ELF-1 (cell line): ENCODE results near the gene DPM2.

Experiments
- DNase-seq: peaks from one replicate; pipeline ENCODE4 v3.0.0-alpha.2; 2016; ENCODE audit warnings: low read depth, low spot score

The DPM2 gene

DNA sequence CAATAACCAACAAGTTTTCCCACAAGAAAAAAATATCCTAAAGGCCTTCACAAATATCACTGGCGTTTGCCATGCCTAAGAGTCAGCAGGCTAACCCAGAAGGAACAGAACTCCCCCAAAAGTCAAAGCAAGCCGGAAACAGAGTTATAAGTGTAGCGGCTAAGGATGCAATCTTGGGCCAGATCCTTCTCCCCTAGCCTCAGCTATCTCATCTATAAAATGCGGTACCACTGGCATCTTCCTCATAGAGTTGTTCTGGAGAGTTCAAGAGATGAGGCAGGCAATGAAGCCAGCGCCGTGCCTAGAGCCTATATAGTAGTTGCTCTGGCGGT, 632 bp downstream of the DPM2 start:
- DNase-seq, result no peak

GRCh38 chr9:127936347-127936852, 1.3 kb downstream of the DPM2 start:
- DNase-seq, result no peak

DNA sequence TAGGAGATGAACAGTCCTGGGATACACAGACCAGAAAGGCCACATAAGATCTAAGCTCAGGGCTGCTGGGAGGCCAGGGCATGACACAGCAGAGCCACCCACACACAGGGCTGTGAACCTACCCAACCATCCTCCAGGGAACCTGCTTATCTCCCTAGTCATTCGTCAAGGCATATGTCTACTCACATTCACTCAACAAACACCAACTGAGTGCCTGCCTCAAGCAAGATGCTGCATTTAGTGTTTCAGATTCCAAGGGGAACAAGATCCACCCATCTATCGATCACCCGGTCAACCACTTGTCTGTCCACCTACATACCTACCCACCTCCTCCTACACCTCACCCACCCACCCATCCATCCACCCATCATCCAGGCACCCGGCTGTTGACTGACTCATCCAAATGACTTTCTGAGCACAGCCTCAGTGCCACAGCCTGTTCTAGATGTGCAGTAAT, 1.9 kb downstream of the DPM2 start:
- DNase-seq, result no peak

GRCh38 chr9:127934986-127935385, 2.7 kb downstream of the DPM2 start:
- no peak for DNase-seq

- DNase-seq, result no peak
These were observed 3.4 kb downstream of the DPM2 start for GRCh38 chr9:127934248-127934647.

DNA sequence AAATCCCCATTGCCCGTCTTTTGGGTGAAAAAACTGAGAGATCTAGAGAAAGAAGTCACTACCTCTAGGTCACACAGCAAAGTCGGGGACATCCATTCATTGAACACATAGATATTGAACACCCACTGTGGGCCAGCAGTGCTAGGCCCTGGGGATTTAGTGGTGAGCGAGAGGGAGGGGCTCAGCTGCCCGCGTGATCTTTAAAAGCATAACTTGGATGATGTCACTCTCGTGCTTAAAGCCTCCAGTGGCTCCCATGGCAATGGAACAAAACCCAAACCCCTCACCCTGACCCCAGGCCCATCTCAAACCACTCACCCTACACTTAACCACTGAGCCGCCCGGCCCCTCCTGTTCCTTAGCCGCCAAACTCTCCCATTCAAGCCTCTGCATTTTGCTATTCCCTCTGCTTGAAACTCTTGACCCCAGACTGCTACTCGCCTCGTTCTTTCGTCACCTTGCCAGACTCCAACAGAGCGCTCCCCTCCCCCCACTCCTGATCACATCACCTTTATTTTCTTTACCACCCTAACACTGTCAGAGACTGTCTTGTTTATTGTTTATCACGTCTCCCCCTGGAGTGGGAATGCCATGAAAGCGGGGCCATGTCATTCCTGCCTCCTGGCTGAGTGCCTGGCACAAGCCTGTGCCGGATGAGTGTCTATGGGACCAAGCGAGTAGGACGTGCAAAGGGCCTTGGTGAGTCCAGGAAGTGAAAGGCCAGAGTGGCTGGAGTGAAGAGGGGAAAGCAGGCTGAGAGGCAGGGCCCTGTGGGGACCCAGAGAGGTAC, 6.4 kb downstream of the DPM2 start:
- DNase-seq, result peak; percentile 77

GRCh38 chr9:127930231-127931091, 7.2 kb downstream of the DPM2 start, which contains the start of gene PIP5KL1:
Gene PIP5KL1, minus strand, starts transcription at chr9:127930777. Its CDS starts 25 bp downstream, at chr9:127930752.
- peak; percentile 89 for DNase-seq

- no peak for DNase-seq
These were observed 8.1 kb downstream of the DPM2 start for GRCh38 chr9:127929625-127929979.

DNA sequence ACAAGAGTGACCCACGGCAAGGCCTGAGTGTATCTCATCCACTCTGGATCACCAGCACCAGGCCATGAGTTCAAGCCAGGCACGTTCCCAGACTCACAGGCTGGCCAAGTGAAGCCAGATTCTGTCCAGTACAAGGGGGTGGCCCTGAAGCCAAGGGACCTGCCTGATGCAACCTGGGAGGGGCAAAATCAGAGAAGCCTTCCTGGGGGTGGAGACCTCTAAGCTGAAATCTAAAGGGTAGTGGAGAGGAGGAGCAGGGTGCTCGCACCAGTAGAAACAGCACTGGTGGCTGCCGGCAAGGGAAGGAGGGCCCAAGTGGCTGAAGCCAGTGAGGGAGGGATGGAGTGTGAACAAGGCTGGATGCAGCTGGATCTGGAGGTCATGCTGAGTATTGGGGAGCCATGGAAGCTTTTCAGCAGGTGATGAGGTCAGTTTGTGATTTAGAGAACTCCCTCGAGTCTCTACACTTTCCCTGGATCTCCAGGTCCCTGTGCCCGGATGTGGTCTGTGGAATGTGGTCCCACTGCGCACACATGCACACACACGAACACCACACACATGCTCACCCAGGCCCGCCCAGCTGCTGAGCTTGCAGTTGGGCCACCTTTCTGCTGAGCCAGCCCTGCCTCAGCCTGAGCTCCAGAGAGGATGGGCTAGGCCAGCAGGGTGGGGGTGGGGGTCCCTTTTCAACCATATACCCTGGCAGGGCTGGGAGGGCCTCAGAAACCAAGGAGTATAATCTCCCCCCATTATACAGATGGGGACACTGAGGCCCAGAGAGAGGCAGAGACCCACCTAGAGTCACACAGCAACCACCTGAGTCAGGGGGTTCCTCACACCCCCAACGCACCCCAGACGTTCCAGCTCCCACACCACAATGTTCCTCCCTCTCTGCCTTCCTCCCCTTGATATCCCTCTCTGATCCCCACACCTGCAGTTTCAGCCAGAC, 8.7 kb downstream of the DPM2 start:
- no peak for DNase-seq

DNA sequence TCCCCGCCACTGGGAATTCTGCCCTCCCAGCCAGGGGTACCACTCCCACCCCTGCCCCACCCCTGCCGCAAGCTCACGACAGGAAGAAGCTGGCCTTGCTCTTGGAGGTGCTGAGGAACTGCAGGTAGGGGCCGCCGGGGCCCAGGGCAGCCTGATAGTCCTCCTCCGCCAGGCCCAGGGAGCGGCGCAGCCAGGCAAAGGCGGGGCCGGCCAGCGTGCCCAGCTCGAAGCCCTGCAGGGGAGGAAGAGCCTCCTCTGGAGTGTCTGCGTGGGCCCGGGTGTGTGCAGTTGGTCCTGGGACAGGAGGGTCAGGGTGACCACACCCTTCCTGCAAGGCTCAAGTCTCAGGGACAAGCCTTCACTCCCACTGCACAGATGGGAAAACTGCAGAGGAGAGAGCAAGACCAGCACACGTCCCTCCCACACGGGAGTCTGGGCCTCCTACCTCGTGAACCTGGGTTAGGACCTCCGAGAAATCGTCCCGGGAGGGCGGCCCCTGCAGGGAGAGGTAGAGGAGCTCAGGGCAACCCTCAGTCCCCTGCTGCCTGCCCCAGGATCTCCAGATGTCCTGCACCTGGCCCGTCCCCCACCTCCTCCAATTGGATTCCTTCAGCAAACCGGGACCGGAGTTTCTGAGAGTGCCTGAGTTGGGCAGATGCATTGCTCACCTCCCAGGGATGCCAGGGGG, 9.5 kb downstream of the DPM2 start:
- no peak for DNase-seq

GRCh38 chr9:127927201-127927987, 10.3 kb downstream of the DPM2 start:
- peak; percentile 60 for DNase-seq

DNA sequence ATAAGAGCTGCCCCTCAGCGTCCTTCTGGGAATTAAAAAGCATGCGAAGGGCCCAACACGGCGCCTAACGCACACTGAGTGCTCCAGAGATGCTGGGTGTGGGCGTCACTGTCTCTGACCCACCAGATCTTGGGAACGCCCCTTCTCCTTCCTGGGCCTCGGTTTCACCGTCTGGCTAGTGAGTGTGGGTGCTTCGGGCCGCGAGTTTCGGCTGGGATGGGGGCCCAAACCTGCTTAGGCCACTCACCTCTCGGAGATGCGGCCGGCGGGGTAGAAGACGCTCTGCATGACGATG, 10.8 kb downstream of the DPM2 start:
- DNase-seq, result no peak

DNA sequence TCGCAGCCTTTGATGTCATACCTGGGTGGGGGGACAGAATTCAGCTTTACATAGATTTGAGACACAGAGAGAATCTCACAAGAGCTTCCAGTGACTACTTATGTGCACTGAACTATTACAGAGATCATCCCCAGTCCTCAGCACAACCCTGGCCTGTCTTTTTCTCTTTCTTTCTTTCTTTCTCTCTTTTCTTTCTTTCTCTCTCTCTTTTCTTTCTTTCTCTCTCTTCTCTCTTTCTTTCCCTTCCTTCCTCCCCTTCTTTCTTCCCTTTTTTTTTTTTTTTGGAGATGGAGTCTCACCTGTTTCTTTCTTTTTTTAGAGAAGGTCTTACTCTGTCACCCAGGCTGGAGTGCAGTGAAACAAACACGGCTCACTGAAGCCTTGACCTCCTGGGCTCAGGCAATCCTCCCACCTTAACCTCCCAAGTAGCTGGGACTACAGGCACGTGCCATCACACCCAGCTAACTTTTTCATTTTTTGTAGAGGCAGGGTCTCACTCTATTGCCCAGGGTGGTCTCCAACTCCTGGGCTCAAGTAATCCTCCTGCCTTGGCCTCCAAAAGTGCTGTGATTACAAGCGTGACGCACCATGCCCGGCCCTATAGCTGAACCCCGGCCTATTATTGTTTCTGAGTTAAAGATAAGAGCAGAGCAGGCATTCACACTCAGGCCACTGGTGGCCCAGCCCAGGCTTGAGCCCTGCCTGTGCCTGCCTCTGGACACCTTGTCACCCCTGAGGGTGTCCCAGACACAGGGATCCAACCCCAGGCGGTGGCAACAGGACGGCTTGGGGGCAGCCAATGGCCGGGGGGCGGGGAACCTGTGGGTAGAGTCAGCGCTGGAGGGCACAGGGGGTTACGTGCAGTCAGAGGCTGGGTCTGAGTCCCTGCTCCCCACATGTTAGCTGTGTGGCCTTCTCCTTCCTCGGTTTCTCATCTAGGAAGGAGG, 11.4 kb downstream of the DPM2 start:
- no peak for DNase-seq

- DNase-seq, result no peak
These were observed 12.8 kb downstream of the DPM2 start for GRCh38 chr9:127924736-127925444.

DNA sequence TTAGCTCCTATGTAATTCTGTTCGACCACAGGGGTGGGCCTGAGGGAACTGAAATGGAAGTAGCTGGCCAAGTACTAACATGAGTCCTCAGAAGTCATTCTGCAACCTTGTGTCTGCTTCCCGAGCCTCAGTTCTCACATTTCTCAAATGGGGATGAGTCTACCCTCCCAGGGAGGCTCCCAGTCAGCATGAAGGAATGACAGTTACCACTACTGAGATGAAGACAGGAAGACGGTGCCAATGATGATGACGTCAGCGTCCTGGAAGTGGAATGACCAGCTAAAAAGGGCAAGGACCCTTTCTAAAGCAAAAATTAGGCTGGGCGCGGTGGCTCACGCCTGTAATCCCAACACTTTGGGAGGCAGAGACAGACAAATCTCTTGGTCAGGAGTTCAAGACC, 13.9 kb downstream of the DPM2 start:
- no peak for DNase-seq

DNA sequence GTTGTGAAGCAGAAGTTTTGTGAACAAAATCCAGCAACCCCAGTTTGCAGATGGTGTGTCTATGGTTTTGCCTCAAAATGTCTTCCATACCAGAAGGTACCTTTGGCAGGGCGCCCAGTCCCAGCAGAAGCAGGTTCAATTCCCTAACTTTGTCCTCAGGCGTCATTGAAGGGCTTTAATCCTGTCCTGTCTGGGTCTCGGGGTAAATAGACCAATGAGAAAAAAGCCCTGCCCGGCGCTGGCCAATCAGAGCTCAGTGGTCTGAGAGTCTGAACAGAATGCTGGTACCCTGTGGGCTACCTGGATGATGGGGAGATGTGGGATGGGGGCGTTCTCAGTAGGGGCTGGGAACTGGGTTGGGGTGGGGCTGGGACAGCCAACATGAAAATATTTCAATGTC, 14.6 kb downstream of the DPM2 start:
- DNase-seq, result no peak

GRCh38 chr9:127921557-127922120, 16.0 kb downstream of the DPM2 start:
- DNase-seq, result peak; percentile 73

DNA sequence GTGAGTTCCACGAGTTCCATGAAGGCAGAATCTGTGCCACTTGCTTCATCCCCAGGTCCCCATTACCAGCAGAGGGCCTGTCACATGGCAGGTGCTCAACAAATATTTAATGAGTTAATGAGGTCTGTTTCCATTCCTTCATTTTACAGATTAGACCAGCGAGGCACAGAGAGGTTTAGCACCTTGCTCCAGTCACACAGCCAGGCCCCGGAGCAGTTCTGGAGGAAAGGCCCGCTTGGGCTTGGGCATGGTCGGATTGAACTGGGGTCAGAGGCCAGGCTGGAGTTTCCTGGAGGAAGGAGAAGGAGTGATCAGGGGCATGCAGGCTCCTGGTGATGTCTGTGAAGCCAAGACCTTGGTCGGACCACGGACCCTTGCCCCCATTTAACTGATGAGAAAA, 16.9 kb downstream of the DPM2 start:
- DNase-seq, result no peak
